A673 (cell line): Measurements from ENCODE around the gene MEI4. TPM values are rescaled to one million over a fixed set of nuclear protein-coding genes. Genes with fewer than 3 reads are reported as not detected.

ENCODE experiments used
- BruUV-seq: library from RNA; stranded (reverse); fragments of 400-500 nt; replicated peaks from 2 replicates; lab custom pipeline; 2021; lab: Mats Ljungman, UMichigan
- CTCF ChIA-PET: fragments of 300-600 bp; sonication (Branson Sonifier 250); formaldehyde crosslinking; loops from one replicate; lab custom pipeline; 2022; ENCODE audit warnings: antibody characterized with exemption; lab: Charles Lee
- POLR2A ChIA-PET: fragments of 300-600 bp; sonication (Branson Sonifier 250); formaldehyde crosslinking; loops from one replicate; lab custom pipeline; 2022; ENCODE audit warnings: antibody characterized with exemption; ENCODE audit not compliant: low non-redundant PET; lab: Charles Lee
- DNase-seq: peaks from one replicate; pipeline ENCODE4 v3.0.0-alpha.2; 2015; ENCODE audit warnings: low spot score
- H3K27ac ChIP-seq: fragments of 200-600 bp; sonication (generic); 2 replicates; pipeline ENCODE4 v1.5.1; 2016; ENCODE audit warnings: mixed run types, low read depth, mild to moderate bottlenecking, mixed read lengths, antibody characterized with exemption, low read length; ENCODE audit not compliant: poor library complexity, severe bottlenecking
- H3K27me3 ChIP-seq: fragments of 200-600 bp; sonication (generic); replicated peaks from 2 replicates; pipeline ENCODE4 v1.6.1; 2017; ENCODE audit warnings: mixed run types, low read depth, mild to moderate bottlenecking, mixed read lengths, antibody characterized with exemption, low read length; ENCODE audit not compliant: insufficient read depth, poor library complexity
- H3K36me3 ChIP-seq: fragments of 200-600 bp; sonication (generic); 2 replicates; pipeline ENCODE4 v1.6.1; 2016; ENCODE audit warnings: mixed run types, mild to moderate bottlenecking, mixed read lengths, antibody characterized with exemption, low read length; ENCODE audit not compliant: insufficient read depth, poor library complexity, severe bottlenecking
- H3K4me1 ChIP-seq: fragments of 200-600 bp; sonication (generic); 2 replicates; pipeline ENCODE4 v1.6.1; 2017; ENCODE audit warnings: mixed run types, mild to moderate bottlenecking, mixed read lengths, antibody characterized with exemption, low read length; ENCODE audit not compliant: insufficient read depth, poor library complexity, severe bottlenecking
- H3K4me3 ChIP-seq: fragments of 200-600 bp; sonication (generic); 2 replicates; pipeline ENCODE4 v1.5.1; 2016; ENCODE audit warnings: low read depth, mixed run types, mild to moderate bottlenecking, mixed read lengths, low read length; ENCODE audit not compliant: poor library complexity, severe bottlenecking
- H3K9me3 ChIP-seq: fragments of 200-600 bp; sonication (generic); 2 replicates; pipeline ENCODE4 v1.6.1; 2016; ENCODE audit warnings: mixed run types, low read depth, mild to moderate bottlenecking, mixed read lengths, antibody characterized with exemption, low read length; ENCODE audit not compliant: poor library complexity, severe bottlenecking
- CTCF ChIP-seq: fragments of 300-800, 200-600 bp; sonication (generic); conservative IDR thresholded peaks from 2 replicates; pipeline ENCODE4 v1.5.1; 2017; ENCODE audit warnings: low read depth, mild to moderate bottlenecking, antibody characterized with exemption, low read length, moderate library complexity, mixed read lengths
- EZH2 ChIP-seq: fragments of 200-600 bp; sonication (generic); IDR thresholded peaks from 2 replicates; pipeline ENCODE4 v1.6.1; 2017; ENCODE audit warnings: borderline replicate concordance, low read depth, mild to moderate bottlenecking, mixed read lengths, antibody characterized with exemption, low read length; ENCODE audit not compliant: poor library complexity, severe bottlenecking
- intact Hi-C: fragments of 100-400 bp; cut with micrococcal nuclease; formaldehyde crosslinking; loops from one replicate; pipeline ENCODE4 v1.10.0; 2022; ENCODE audit not compliant: unreplicated experiment
- total RNA-seq: library from RNA; stranded (reverse); gene quantifications from 2 replicates; pipeline ENCODE4 v1.2.3, GENCODE V29; 2021

The MEI4 gene
- total RNA-seq, 1 experiment from 2014 or later, result not detected

- ChIA-PET CTCF (no interaction called here), POLR2A (no interaction called here)
- intact Hi-C loops, result no loop called here
- TF ChIP-seq EZH2 (no peak), CTCF (no peak)
- no peaks in the 10 kb centered on the region for H3K4me1 ChIP-seq
- H3K27me3 ChIP-seq, result no peaks in the 10 kb centered on the region
- no peak overlapping the region for H3K27ac ChIP-seq
- H3K9me3 ChIP-seq, result peaks cover 21% of the 10 kb centered on the region
- H3K36me3 ChIP-seq, result no peaks in the 10 kb centered on the region
- H3K4me3 ChIP-seq, result no peak overlapping the region
- no peak for DNase-seq
- no TSS peak for BruUV-seq
Measured at GRCh38 chr6:77776441-77776840, 123.6 kb downstream of the MEI4 start.

- Histone ChIP-seq H3K4me1 (no peaks in the 10 kb centered on the region), H3K27ac (no peak overlapping the region), H3K36me3 (no peaks in the 10 kb centered on the region), H3K9me3 (peaks cover 21% of the 10 kb centered on the region), H3K27me3 (no peaks in the 10 kb centered on the region), H3K4me3 (no peak overlapping the region)
- TF ChIP-seq EZH2 (no peak), CTCF (no peak)
- DNase-seq, result no peak
- intact Hi-C loops, result no loop called here
- BruUV-seq, result no TSS peak
- ChIA-PET POLR2A (no interaction called here), CTCF (no interaction called here)
Measured at GRCh38 chr6:77778527-77778926, 125.7 kb downstream of the MEI4 start.

GRCh38 chr6:77786935-77787629, 134.2 kb downstream of the MEI4 start:
- intact Hi-C loops, result no loop called here
- CTCF ChIA-PET, result no interaction called here

More at GRCh38 chr6:77786935-77787629, 134.2 kb downstream of the MEI4 start:
- H3K9me3 ChIP-seq, result peaks cover 5% of the 10 kb centered on the region
- POLR2A ChIA-PET, result no interaction called here
- no peak overlapping the region for H3K4me3 ChIP-seq
- TF ChIP-seq EZH2, result no peak
- no peak for TF ChIP-seq CTCF
- H3K27ac ChIP-seq, result no peak overlapping the region
- H3K4me1 ChIP-seq, result no peaks in the 10 kb centered on the region
- H3K36me3 ChIP-seq, result no peaks in the 10 kb centered on the region
- no peak for DNase-seq
- BruUV-seq, result no TSS peak
- H3K27me3 ChIP-seq, result no peaks in the 10 kb centered on the region
